ENCODE results near the gene TXLNA. TPM values are rescaled to one million over a fixed set of nuclear protein-coding genes. Genes with fewer than 3 reads are reported as not detected.
A peak's percentile ranks its signal among the peaks of the same experiment; 100 is the strongest.
"Not testable (repeated sequence)": the region's sequence is repeated elsewhere in the genome, so short reads cannot be mapped to it uniquely, and the experiment has no call there.

TXLNA gene
- total and polyA plus RNA-seq, 7 donors = 9.0 to 46.7 (median 34.4) TPM

- peaks cover 42 to 99% (median 57%) of the 10 kb centered on the region in 4 donors for H3K36me3 ChIP-seq
- H3K27me3 ChIP-seq = no peaks in the 10 kb centered on the region
- intact Hi-C loops (cut with DNase I) = no loop called here
- no peak overlapping the region for H3K4me3 ChIP-seq
- no peak for DNase-seq
- TF ChIP-seq POLR2A (IDR thresholded peaks at IDR 0.05) (no peak), CTCF (IDR thresholded peaks at IDR 0.05) (no peak), EP300 (IDR thresholded peaks at IDR 0.05) (no peak), POLR2AphosphoS5 (IDR thresholded peaks at IDR 0.05) (no peak)
- no peaks in the 10 kb centered on the region for H3K4me1 ChIP-seq
- no peak overlapping the region for H3K27ac ChIP-seq
- H3K9me3 ChIP-seq = no peaks in the 10 kb centered on the region
- 90 to 93% methylated on average over 2 of the region's 2 CpGs for WGBS, 2 donors
These were observed 16.1 kb upstream of the TXLNA start for GRCh38 chr1:32163405-32163804.

GRCh38 chr1:32165633-32166032 is 13.8 kb upstream of the TXLNA start:
- H3K27me3 ChIP-seq; intact Hi-C loops (cut with DNase I); H3K9me3 ChIP-seq; H3K27ac ChIP-seq; H3K4me1 ChIP-seq; DNase-seq; H3K4me3 ChIP-seq: not testable (repeated sequence)
- H3K36me3 ChIP-seq = peaks cover 37 to 99% (median 60%) of the 10 kb centered on the region in 4 donors
- 97 to 98% methylated on average over 10 of the region's 10 CpGs for WGBS, 2 donors

GRCh38 chr1:32170991-32171390 is 8.5 kb upstream of the TXLNA start:
- TF ChIP-seq EP300 (IDR thresholded peaks at IDR 0.05) = no peak
- no peak for TF ChIP-seq POLR2AphosphoS5 (IDR thresholded peaks at IDR 0.05)
- TF ChIP-seq POLR2A (IDR thresholded peaks at IDR 0.05) = no peak
- TF ChIP-seq CTCF (IDR thresholded peaks at IDR 0.05) = no peak
- peaks cover 24 to 80% (median 49%) of the 10 kb centered on the region in 4 donors for H3K36me3 ChIP-seq
- no peaks in the 10 kb centered on the region for H3K4me1 ChIP-seq
- DNase-seq = no peak
- H3K27me3 ChIP-seq = no peaks in the 10 kb centered on the region
- no peaks in the 10 kb centered on the region for H3K9me3 ChIP-seq
- 89 to 94% methylated on average over 4 of the region's 4 CpGs for WGBS, 2 donors
- H3K4me3 ChIP-seq = no peak overlapping the region
- H3K27ac ChIP-seq = no peak overlapping the region
- intact Hi-C loops (cut with DNase I) = no loop called here

- Histone ChIP-seq H3K4me3 (no peak overlapping the region), H3K4me1 (no peaks in the 10 kb centered on the region), H3K27ac (no peak overlapping the region), H3K27me3 (no peaks in the 10 kb centered on the region), H3K36me3 (peaks cover 13 to 62% (median 38%) of the 10 kb centered on the region in 4 donors), H3K9me3 (no peaks in the 10 kb centered on the region)
- intact Hi-C loops (cut with DNase I) = no loop called here
- WGBS, 2 donors = 89 to 94% methylated on average over 1 of the region's 1 CpG
- no peak for DNase-seq
- TF ChIP-seq EP300 (IDR thresholded peaks at IDR 0.05) (no peak), POLR2AphosphoS5 (IDR thresholded peaks at IDR 0.05) (no peak), CTCF (IDR thresholded peaks at IDR 0.05) (no peak), POLR2A (IDR thresholded peaks at IDR 0.05) (no peak)
These were observed 6.7 kb upstream of the TXLNA start for GRCh38 chr1:32172621-32173245.

GRCh38 chr1:32178380-32179192 is 889 bp upstream of the TXLNA start:
- no peak for TF ChIP-seq POLR2A (IDR thresholded peaks at IDR 0.05)
- peak overlapping the region; percentile 90 to 95 (median 92) for H3K27ac ChIP-seq
- H3K9me3 ChIP-seq = no peaks in the 10 kb centered on the region
- H3K4me3 ChIP-seq = peak overlapping the region; percentile 44 to 75 (median 59)
- DNase-seq = peak; percentile 10
- H3K27me3 ChIP-seq = no peaks in the 10 kb centered on the region
- 85 to 87% methylated on average over 7 of the region's 7 CpGs for WGBS, 2 donors
- intact Hi-C loops (cut with DNase I) = loop anchor here (2.0 to 5.0 kb wide), 2 partner anchors 70 to 114 kb away; partner anchors contain the start of genes HDAC1 and KPNA6
- H3K4me1 ChIP-seq = peaks cover 0 to 43% (median 38%) of the 10 kb centered on the region in 4 donors
- H3K36me3 ChIP-seq = peaks cover 0 to 31% (median 7%) of the 10 kb centered on the region in 4 donors
